Lower leg skin (tissue), 3 donors: ENCODE measurements around the gene PCDHGA1.

Source experiments
- POLR2A ChIP-seq, 2 donors: fragments of 450-650 bp; IDR thresholded peaks; one replicate each; pipeline ENCODE4 v1.6.1; 2016 to 2017; ENCODE audit warnings: antibody characterized with exemption in 2 of 2, mild to moderate bottlenecking in 1 of 2, moderate library complexity in 1 of 2
- TF ChIP-seq, protein P1 (sequence below), 3 donors: fragments of 450-650 bp; IDR thresholded peaks; one replicate each; pipeline ENCODE4 v1.5.1; 2016; ENCODE audit warnings: antibody characterized with exemption in 3 of 3, mild to moderate bottlenecking in 3 of 3, moderate library complexity in 2 of 3

DNA sequence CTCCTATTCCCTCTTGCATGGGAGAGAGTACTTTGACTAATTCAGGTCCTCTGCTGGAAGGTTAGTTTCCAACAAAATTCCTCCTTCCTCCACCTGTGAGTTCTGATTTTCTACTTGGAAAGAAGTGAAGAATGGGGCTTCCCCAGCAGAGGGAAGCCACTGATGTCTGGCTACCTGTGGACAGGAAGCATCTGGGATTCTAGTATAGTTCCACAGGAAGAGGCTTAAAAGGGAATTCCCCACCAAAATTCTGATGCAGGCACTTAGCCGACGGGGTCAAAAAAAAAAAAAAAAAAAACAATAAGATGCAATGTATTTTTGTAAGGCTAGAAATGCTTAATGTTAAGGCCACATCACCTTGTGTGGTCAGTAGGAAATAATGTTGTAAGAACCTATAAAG, 192.0 kb downstream of the PCDHGA1 start:
- TF ChIP-seq, protein P1, sequence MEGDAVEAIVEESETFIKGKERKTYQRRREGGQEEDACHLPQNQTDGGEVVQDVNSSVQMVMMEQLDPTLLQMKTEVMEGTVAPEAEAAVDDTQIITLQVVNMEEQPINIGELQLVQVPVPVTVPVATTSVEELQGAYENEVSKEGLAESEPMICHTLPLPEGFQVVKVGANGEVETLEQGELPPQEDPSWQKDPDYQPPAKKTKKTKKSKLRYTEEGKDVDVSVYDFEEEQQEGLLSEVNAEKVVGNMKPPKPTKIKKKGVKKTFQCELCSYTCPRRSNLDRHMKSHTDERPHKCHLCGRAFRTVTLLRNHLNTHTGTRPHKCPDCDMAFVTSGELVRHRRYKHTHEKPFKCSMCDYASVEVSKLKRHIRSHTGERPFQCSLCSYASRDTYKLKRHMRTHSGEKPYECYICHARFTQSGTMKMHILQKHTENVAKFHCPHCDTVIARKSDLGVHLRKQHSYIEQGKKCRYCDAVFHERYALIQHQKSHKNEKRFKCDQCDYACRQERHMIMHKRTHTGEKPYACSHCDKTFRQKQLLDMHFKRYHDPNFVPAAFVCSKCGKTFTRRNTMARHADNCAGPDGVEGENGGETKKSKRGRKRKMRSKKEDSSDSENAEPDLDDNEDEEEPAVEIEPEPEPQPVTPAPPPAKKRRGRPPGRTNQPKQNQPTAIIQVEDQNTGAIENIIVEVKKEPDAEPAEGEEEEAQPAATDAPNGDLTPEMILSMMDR (IDR thresholded peaks at IDR 0.05) = no peak
- TF ChIP-seq POLR2A (IDR thresholded peaks at IDR 0.05) = no peak
